Mesothelial cell of epicardium (in vitro differentiated cells): ENCODE measurements around the gene ARIH2. TPM values are rescaled to one million over a fixed set of nuclear protein-coding genes. Genes with fewer than 3 reads are reported as not detected.

Source experiments
- DNase-seq, 2 experiments: peaks; one replicate each; pipeline ENCODE4 v3.0.0; 2021; ENCODE audit warnings: low spot score in 2 of 2; ENCODE audit not compliant: unreplicated experiment in 2 of 2
- H3K27ac Mint-ChIP-seq: 2 replicates; pipeline ENCODE4 v1.8.0; 2021; ENCODE audit warnings: mixed read lengths
- H3K27me3 Mint-ChIP-seq: 2 replicates; pipeline ENCODE4 v1.8.0; 2021; ENCODE audit warnings: low read depth, mixed read lengths
- H3K36me3 Mint-ChIP-seq: 2 replicates; pipeline ENCODE4 v1.8.0; 2021; ENCODE audit warnings: mixed read lengths
- H3K4me1 Mint-ChIP-seq: 2 replicates; pipeline ENCODE4 v1.8.0; 2021; ENCODE audit warnings: mixed read lengths
- H3K4me3 Mint-ChIP-seq: 2 replicates; pipeline ENCODE4 v1.8.0; 2021; ENCODE audit warnings: mild to moderate bottlenecking, moderate library complexity, mixed read lengths
- H3K9me3 Mint-ChIP-seq: 2 replicates; pipeline ENCODE4 v1.8.0; 2021; ENCODE audit warnings: mixed read lengths
- total RNA-seq: library from RNA; stranded (reverse); gene quantifications from 3 replicates; pipeline ENCODE4 v1.2.1, GENCODE V29; 2021
- TF ChIP-seq, protein P1 (sequence below): fragments of 200-600 bp; sonication (generic); IDR thresholded peaks from one replicate; pipeline ENCODE4 v1.5.0; 2021; ENCODE audit warnings: antibody characterized with exemption; ENCODE audit not compliant: unreplicated experiment

ARIH2 gene
- total RNA-seq, 1 donor from 2014 or later = 102 TPM

DNA sequence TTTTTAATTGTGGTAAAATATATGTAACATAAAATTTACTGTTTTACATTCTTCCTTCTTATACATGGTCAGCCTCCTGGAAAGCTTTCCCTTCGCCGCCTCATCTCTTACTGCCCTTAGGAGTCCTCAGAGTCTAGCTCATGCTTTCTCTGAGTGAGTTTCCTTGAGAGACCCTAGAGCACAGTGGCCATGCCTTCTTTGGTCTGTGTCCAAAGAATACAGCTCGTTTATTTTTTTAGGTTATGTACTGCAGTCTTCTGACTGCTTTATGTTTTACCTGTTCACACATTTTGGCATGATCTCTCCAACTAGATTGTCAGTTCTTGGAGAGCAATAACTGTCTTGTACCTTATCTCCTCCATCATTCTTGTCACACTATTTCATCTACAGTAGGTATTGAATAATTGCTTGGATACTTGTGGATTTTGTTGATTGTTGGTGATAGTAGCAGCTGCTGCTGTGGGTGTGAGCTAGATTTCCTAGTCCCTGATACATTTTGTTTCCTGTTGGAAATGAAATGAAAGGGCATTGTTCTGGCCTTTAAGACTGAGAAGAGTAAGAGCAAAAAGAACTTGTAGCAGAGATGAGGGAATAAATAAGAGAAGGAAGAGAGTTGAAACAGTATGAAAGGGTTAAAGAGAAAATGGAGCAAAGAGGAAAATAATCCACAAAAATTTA, 10.9 kb downstream of the ARIH2 start:
- Mint-ChIP-seq H3K27ac (peak overlapping the region; percentile 51), H3K4me1 (peaks cover 35% of the 10 kb centered on the region), H3K27me3 (no peaks in the 10 kb centered on the region), H3K4me3 (no peak overlapping the region), H3K36me3 (peaks cover 27% of the 10 kb centered on the region), H3K9me3 (peaks cover 4% of the 10 kb centered on the region)
- TF ChIP-seq, protein P1, sequence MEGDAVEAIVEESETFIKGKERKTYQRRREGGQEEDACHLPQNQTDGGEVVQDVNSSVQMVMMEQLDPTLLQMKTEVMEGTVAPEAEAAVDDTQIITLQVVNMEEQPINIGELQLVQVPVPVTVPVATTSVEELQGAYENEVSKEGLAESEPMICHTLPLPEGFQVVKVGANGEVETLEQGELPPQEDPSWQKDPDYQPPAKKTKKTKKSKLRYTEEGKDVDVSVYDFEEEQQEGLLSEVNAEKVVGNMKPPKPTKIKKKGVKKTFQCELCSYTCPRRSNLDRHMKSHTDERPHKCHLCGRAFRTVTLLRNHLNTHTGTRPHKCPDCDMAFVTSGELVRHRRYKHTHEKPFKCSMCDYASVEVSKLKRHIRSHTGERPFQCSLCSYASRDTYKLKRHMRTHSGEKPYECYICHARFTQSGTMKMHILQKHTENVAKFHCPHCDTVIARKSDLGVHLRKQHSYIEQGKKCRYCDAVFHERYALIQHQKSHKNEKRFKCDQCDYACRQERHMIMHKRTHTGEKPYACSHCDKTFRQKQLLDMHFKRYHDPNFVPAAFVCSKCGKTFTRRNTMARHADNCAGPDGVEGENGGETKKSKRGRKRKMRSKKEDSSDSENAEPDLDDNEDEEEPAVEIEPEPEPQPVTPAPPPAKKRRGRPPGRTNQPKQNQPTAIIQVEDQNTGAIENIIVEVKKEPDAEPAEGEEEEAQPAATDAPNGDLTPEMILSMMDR = no peak
- DNase-seq = no peak

DNA sequence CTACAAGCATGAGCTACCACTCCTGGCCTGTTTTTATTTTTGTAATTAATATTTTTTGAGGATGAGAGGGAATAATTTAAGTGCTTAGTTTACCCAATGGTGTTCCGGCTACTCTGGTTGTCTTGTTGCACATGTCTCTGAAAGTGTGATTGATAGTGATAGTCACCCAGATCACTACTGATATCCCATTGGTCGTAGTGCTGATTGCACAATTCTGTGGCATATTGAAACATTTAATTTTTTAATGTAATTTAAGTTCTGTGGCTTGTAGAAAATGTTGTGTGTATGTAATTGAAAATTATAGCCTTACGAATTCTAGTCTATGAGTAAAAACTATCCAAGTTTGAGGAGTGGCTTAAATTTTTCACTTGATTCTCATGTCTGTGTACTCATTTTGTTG, 11.9 kb downstream of the ARIH2 start:
- Mint-ChIP-seq H3K36me3 (peaks cover 33% of the 10 kb centered on the region), H3K4me1 (peaks cover 35% of the 10 kb centered on the region)

DNA sequence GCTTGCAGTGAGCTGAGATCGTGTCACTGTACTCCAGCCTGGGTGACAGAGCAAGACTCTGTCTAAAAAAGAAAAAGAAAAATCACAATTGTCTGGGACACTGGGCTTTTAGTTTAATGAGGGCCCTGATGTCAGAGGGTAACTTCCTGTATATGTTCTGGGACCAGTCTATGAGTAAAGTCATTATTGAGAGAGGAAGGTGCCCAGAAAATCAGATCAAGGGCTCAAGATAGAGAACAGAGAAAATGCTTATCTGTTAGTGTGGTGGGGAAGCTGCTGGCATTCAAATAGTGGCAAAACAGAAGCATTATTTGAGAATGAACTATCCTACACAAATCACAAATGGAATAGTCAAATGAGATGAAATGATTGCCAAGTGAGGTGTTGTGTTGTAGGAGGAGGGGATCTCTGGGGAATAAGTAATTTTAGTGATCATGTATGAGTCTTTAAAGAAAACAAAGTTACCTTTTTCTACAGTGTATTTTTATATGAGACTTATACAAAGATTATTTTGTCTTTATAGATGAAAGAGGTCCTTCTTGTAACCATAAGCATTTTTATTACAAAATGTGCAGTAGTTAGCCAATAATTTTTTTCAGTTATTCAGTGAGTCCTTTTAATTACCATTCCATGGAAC, 13.4 kb downstream of the ARIH2 start:
- H3K36me3 Mint-ChIP-seq = peaks cover 31% of the 10 kb centered on the region
- H3K27ac Mint-ChIP-seq = no peak overlapping the region
- TF ChIP-seq, protein P1 = no peak
- DNase-seq = no peak
- H3K4me1 Mint-ChIP-seq = peaks cover 29% of the 10 kb centered on the region
- H3K27me3 Mint-ChIP-seq = no peaks in the 10 kb centered on the region
- H3K4me3 Mint-ChIP-seq = no peak overlapping the region
- H3K9me3 Mint-ChIP-seq = peaks cover 4% of the 10 kb centered on the region

More for the DNA sequence above, 11.9 kb downstream of the ARIH2 start:
- peaks cover 4% of the 10 kb centered on the region for H3K9me3 Mint-ChIP-seq
- H3K27ac Mint-ChIP-seq = no peak overlapping the region
- no peak overlapping the region for H3K4me3 Mint-ChIP-seq
- TF ChIP-seq, protein P1 = no peak
- H3K27me3 Mint-ChIP-seq = no peaks in the 10 kb centered on the region
- DNase-seq = no peak

DNA sequence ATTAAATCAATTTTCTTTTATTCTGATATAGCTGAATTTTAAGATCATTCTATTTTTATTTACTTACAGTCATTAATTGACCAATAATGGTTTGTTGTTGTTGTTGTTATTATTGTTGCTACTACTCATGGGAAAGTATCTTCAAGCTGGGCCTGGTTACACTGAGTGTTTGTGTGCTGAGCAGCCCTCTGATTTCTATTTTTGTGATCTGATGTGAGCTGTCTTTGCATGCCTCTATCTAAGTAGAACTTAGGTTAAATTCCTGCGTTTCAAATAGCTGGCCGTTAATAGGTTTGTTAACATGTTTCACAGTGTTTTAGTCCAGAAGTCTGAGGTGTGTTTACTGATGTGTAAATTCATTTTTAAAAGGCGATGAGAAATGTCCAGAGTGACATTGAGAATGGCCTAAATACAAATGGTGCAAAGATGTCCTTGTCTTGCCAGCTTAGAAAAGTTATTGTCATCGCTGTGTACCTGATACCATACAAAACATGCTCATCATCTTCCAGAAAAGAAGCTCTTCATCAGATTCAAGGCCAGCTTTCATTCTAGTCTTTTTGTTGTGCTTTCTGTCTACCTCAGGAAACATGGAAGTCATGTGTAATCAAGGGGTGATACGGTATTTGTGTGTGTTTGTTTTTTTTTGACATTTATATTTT, 15.8 kb downstream of the ARIH2 start:
- no peaks in the 10 kb centered on the region for H3K27me3 Mint-ChIP-seq
- no peak overlapping the region for H3K4me3 Mint-ChIP-seq
- H3K27ac Mint-ChIP-seq = no peak overlapping the region
- H3K36me3 Mint-ChIP-seq = peaks cover 35% of the 10 kb centered on the region
- no peak for DNase-seq
- TF ChIP-seq, protein P1 = no peak
- H3K4me1 Mint-ChIP-seq = peaks cover 6% of the 10 kb centered on the region
- H3K9me3 Mint-ChIP-seq = peaks cover 9% of the 10 kb centered on the region

DNA sequence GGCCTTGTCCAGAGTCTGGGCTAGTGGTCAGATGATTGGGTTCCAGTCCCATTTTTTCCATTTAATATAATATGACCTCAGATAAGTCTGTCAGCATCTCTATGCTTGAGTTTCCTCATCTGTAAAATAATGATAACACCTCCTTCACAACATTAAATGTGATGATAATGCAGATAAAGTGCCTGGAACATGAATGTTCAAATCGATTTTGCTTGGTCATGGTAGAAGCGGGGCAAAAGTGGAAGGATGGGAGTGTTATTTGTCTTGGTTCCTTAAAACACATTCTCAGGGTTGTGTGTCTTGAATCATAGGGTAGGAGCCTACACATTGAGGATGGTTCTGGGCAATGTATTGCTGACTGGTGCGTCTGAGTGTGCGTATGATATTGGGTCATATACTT, 16.9 kb downstream of the ARIH2 start:
- peaks cover 9% of the 10 kb centered on the region for H3K9me3 Mint-ChIP-seq
- H3K4me3 Mint-ChIP-seq = no peak overlapping the region
- TF ChIP-seq, protein P1 = no peak
- H3K27ac Mint-ChIP-seq = no peak overlapping the region
- H3K27me3 Mint-ChIP-seq = no peaks in the 10 kb centered on the region
- peaks cover 35% of the 10 kb centered on the region for H3K36me3 Mint-ChIP-seq
- DNase-seq = no peak
- peaks cover 3% of the 10 kb centered on the region for H3K4me1 Mint-ChIP-seq
